Spleen (tissue), 7 donors: ENCODE measurements around the gene ZSCAN5A.

Experiments
- POLR2AphosphoS5 ChIP-seq, 3 donors: sonication (generic); formaldehyde crosslinking; IDR thresholded peaks; one replicate each; pipeline ENCODE4 v1.5.1; 2017; ENCODE audit warnings: antibody characterized with exemption in 3 of 3
- TF ChIP-seq, protein P1 (sequence below), 11 experiments: fragments of 200-600 bp in 7 of 11; fragments of 450-650 bp in 4 of 11; sonication (generic) in 4 of 11; IDR thresholded peaks in 8 of 11; conservative IDR thresholded peaks in 3 of 11; 1 replicate in 7 of 11; 2 replicates in 4 of 11; pipeline versions ENCODE4 v1.4.0 to v1.8.0; 2016 to 2021; ENCODE audit warnings: antibody characterized with exemption in 11 of 11, inconsistent platforms in 4 of 11, mild to moderate bottlenecking in 1 of 11
- donor health status: DM: no; HTN: no; CAD: no; lungs with moderate emphysema.
- donor health status: DM: no; HTN: no; CAD: no.
- donor health status: DM: no; HTN: no; CAD: no.

DNA sequence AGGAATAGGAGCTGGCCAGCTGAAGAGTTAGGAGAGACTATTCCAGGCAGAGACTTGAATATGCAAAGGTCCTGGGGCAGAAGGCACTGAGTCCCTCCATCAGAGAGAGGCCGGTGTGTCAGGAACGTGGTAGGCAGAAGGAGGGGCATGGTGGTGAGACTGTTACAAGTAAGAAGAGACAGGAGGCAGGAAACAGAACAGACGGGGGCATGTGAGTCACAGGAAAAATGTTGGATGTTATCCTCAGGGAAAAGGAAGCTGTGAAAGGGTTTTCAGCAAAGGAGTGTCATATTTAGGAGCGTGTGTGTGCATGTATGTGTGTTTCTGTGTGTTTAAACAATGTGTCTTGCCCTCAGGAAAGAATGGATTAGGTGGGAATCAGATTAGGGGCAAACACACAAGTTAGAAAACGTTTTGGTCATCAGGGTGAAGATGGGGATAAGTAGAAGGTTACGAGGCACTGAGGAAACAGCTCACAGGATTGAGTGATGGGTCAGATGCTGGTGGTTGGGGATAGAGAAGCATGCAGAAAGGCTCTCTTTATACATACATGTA lies 41.0 kb downstream of the ZSCAN5A start:
- TF ChIP-seq, protein P1, sequence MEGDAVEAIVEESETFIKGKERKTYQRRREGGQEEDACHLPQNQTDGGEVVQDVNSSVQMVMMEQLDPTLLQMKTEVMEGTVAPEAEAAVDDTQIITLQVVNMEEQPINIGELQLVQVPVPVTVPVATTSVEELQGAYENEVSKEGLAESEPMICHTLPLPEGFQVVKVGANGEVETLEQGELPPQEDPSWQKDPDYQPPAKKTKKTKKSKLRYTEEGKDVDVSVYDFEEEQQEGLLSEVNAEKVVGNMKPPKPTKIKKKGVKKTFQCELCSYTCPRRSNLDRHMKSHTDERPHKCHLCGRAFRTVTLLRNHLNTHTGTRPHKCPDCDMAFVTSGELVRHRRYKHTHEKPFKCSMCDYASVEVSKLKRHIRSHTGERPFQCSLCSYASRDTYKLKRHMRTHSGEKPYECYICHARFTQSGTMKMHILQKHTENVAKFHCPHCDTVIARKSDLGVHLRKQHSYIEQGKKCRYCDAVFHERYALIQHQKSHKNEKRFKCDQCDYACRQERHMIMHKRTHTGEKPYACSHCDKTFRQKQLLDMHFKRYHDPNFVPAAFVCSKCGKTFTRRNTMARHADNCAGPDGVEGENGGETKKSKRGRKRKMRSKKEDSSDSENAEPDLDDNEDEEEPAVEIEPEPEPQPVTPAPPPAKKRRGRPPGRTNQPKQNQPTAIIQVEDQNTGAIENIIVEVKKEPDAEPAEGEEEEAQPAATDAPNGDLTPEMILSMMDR (IDR thresholded peaks at IDR 0.05 in 8 of 11, conservative IDR thresholded peaks at IDR 0.05 in 3 of 11): no peak
- TF ChIP-seq POLR2AphosphoS5 (IDR thresholded peaks at IDR 0.05): no peak
